ENCODE measurements around the gene ABHD5. TPM values are rescaled to one million over a fixed set of nuclear protein-coding genes. Genes with fewer than 3 reads are reported as not detected.

The ABHD5 gene
- total RNA-seq, 1 donor from 2014 or later: 17.5 TPM

DNA sequence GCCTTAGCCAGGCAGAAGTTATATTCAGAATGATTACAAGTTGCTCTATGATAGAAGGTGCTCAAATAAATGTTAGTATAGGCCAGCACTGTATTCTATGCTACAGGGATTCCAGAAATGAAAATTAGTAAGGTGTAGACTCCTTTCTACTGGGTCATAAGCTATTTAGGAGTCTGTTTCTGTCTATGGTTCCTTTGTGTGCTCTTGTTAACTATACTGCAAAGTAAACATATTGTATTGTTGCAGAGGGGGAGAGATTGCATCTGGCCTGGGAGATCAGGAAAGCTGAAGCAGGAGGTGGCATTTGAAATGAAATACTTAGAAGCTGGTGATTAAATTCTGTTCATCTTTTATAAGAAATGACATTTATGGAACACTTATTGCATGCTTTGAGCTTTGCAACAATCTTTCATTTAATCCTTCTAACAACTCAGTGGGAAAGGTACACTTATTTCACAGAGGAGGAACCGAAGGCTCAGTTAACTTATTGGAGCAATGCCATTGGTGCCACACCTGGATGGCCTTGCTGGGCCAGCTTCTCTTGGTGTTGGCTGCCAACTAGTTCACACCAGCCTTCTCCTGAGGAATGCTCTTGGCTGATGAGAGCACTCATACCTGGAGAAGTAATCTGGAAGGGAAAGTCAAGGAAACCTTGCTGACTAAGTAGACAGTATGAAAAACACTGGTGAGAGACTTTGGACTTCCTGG is 39.1 kb downstream of the ABHD5 start:
- no peaks in the 10 kb centered on the region for H3K9me3 Mint-ChIP-seq (ENCODE audit: unreplicated experiment)
- no peak for DNase-seq (ENCODE audit: low spot score)
- TF ChIP-seq, protein P1, sequence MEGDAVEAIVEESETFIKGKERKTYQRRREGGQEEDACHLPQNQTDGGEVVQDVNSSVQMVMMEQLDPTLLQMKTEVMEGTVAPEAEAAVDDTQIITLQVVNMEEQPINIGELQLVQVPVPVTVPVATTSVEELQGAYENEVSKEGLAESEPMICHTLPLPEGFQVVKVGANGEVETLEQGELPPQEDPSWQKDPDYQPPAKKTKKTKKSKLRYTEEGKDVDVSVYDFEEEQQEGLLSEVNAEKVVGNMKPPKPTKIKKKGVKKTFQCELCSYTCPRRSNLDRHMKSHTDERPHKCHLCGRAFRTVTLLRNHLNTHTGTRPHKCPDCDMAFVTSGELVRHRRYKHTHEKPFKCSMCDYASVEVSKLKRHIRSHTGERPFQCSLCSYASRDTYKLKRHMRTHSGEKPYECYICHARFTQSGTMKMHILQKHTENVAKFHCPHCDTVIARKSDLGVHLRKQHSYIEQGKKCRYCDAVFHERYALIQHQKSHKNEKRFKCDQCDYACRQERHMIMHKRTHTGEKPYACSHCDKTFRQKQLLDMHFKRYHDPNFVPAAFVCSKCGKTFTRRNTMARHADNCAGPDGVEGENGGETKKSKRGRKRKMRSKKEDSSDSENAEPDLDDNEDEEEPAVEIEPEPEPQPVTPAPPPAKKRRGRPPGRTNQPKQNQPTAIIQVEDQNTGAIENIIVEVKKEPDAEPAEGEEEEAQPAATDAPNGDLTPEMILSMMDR (IDR thresholded peaks at IDR 0.05; ENCODE audit: unreplicated experiment): no peak
- no peak overlapping the region for H3K4me3 Mint-ChIP-seq (ENCODE audit: unreplicated experiment)
- peaks cover 3% of the 10 kb centered on the region for H3K27me3 Mint-ChIP-seq (ENCODE audit: unreplicated experiment)
- no peak overlapping the region for H3K27ac Mint-ChIP-seq (ENCODE audit: unreplicated experiment)
- no peaks in the 10 kb centered on the region for H3K4me1 Mint-ChIP-seq (ENCODE audit: unreplicated experiment)
- H3K36me3 Mint-ChIP-seq (ENCODE audit: low read depth, unreplicated experiment): no peaks in the 10 kb centered on the region

DNA sequence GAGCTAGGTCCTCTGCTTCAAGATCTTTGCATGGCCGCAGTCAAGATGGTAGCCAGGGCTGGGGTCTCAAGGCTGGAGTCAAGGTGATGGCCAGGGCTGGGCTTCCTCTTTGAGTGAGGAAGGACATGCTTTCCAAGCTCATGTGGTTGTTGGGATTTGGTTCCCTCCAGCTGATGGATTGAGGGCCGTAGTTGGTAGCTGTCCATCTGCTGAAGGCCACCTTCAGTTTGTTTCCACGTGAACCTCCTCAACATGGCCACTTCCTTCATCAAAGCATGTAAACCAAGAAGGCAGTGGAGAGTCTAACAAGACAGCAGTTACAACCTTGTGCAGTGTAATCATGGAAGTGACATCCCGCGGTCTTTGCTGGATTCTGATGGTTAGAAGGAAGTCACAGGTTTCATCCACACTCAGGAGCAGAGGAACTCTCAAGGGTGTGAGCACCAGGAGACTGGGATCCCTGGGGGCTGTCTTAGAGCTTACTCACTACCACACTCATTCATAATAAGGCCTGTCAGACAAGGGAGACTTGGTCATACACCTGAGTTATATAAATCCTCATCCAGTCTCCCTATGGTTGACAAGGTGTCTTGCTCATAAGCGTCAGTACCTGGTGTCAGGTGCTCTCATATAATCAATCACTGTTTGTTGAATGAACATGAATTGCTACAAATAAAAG is 42.1 kb downstream of the ABHD5 start:
- peaks cover 6% of the 10 kb centered on the region for H3K27me3 Mint-ChIP-seq (ENCODE audit: unreplicated experiment)
- no peak for DNase-seq (ENCODE audit: low spot score)
- no peak overlapping the region for H3K27ac Mint-ChIP-seq (ENCODE audit: unreplicated experiment)
- TF ChIP-seq, protein P1 (IDR thresholded peaks at IDR 0.05; ENCODE audit: unreplicated experiment): no peak
- H3K9me3 Mint-ChIP-seq (ENCODE audit: unreplicated experiment): no peaks in the 10 kb centered on the region
- H3K4me1 Mint-ChIP-seq (ENCODE audit: unreplicated experiment): no peaks in the 10 kb centered on the region
- no peaks in the 10 kb centered on the region for H3K36me3 Mint-ChIP-seq (ENCODE audit: low read depth, unreplicated experiment)
- no peak overlapping the region for H3K4me3 Mint-ChIP-seq (ENCODE audit: unreplicated experiment)

DNA sequence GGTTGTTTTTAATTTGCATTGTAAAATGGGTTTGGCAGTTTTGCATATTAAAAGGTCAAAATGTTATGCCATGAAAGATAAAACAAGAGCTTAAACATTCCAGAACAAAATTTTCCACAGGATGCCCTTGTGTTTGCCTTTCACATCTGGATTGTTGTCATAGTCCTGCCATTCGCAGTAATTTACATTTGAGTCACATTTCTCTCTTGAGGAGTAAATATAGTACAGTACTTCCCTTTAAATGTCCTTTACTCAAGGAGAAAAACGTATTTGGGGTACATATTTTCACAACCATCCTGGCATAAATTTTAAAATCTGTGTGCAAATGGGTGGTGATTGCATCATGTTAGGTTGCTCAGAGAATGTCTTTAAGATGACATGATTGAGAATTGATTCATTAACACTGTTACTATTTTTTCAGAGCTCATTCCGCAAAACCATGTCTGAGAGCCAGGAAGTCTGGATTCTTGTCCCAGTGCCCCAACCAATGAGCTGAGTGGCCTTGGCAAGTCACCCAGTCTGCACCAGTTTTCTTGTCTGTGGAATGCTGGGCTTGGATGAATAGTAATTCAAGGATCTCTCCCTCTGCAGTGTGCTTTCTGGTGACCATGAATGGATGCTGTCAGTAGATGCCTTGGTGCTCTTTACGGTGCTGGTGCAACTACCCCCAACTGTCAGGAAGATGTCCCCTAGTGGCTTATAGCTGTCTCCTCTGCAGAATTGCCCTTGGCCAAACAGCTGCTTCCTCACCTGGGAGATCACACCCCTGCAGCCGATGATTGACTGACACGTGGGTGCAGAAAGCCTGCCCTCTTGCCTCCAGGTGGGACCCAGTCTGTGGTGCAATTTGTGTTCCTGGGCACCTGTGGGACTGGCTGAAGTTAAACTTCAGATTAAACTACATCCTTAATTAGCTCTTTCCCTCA is 43.0 kb downstream of the ABHD5 start:
- Mint-ChIP-seq H3K27me3 (ENCODE audit: unreplicated experiment) (peaks cover 6% of the 10 kb centered on the region), H3K36me3 (ENCODE audit: low read depth, unreplicated experiment) (no peaks in the 10 kb centered on the region), H3K4me1 (ENCODE audit: unreplicated experiment) (no peaks in the 10 kb centered on the region), H3K27ac (ENCODE audit: unreplicated experiment) (no peak overlapping the region), H3K9me3 (ENCODE audit: unreplicated experiment) (no peaks in the 10 kb centered on the region), H3K4me3 (ENCODE audit: unreplicated experiment) (no peak overlapping the region)
- no peak for DNase-seq (ENCODE audit: low spot score)
- TF ChIP-seq, protein P1 (IDR thresholded peaks at IDR 0.05; ENCODE audit: unreplicated experiment): no peak

DNA sequence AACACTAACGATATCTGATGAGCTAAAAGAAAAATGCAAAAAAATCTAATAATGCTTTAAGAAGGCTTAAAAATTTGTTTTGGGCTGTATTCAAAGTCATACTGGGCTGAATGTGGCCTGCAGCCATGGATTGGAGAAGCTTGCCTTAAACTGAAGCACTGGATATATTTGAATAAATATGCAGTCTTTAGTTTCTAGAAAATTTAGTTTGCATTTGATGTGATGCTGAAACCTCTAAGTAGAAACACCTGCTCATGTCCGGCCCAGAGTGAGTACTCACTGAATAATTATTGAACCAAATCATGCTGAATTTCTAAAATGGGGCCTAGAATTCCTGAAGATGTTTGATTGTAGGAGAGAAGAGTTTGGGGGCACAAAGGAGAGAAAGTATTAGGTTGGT is 43.9 kb downstream of the ABHD5 start:
- TF ChIP-seq, protein P1 (IDR thresholded peaks at IDR 0.05; ENCODE audit: unreplicated experiment): no peak
- Mint-ChIP-seq H3K4me3 (ENCODE audit: unreplicated experiment) (no peak overlapping the region), H3K9me3 (ENCODE audit: unreplicated experiment) (no peaks in the 10 kb centered on the region), H3K36me3 (ENCODE audit: low read depth, unreplicated experiment) (no peaks in the 10 kb centered on the region), H3K27ac (ENCODE audit: unreplicated experiment) (no peak overlapping the region), H3K27me3 (ENCODE audit: unreplicated experiment) (peaks cover 6% of the 10 kb centered on the region), H3K4me1 (ENCODE audit: unreplicated experiment) (no peaks in the 10 kb centered on the region)
- no peak for DNase-seq (ENCODE audit: low spot score)

All from endothelial cell (in vitro differentiated cells).